Measurements from ENCODE around the gene FBXW8.

- no peak for TF ChIP-seq GATA1 (IDR thresholded peaks at IDR 0.05; ENCODE audit: low read depth, low read length)
- TF ChIP-seq POLR2A (IDR thresholded peaks at IDR 0.05; ENCODE audit: low read length), result no peak
Measured at GRCh38 chr12:116939734-116940133, 29.0 kb downstream of the FBXW8 start.
